ENCODE data around the gene GRM8.

Gene GRM8

GRCh38 chr7:126570845-126571244, 681.9 kb downstream of the GRM8 start:
- no peaks in the 10 kb centered on the region for H3K9me3 ChIP-seq (ENCODE audit: severe bottlenecking)
- H3K27me3 ChIP-seq (ENCODE audit: insufficient read depth, low read depth, severe bottlenecking): no peaks in the 10 kb centered on the region
- DNase-seq: no peak
- no peak overlapping the region for H3K4me3 ChIP-seq (ENCODE audit: low read depth, low read length)
- H3K27ac ChIP-seq: no peak overlapping the region
- TF ChIP-seq CTCF (IDR thresholded peaks at IDR 0.05; ENCODE audit: low read depth, low read length): no peak
- H3K36me3 ChIP-seq: no peaks in the 10 kb centered on the region

GRCh38 chr7:126569402-126569801, 683.3 kb downstream of the GRM8 start:
- DNase-seq: no peak
- Histone ChIP-seq H3K27ac (no peak overlapping the region), H3K36me3 (no peaks in the 10 kb centered on the region), H3K9me3 (ENCODE audit: severe bottlenecking) (no peaks in the 10 kb centered on the region), H3K4me3 (ENCODE audit: low read depth, low read length) (no peak overlapping the region), H3K27me3 (ENCODE audit: insufficient read depth, low read depth, severe bottlenecking) (no peaks in the 10 kb centered on the region)
- no peak for TF ChIP-seq CTCF (IDR thresholded peaks at IDR 0.05; ENCODE audit: low read depth, low read length)

GRCh38 chr7:126557271-126557670, 695.5 kb downstream of the GRM8 start:
- no peak overlapping the region for H3K4me3 ChIP-seq (ENCODE audit: low read depth, low read length)
- TF ChIP-seq CTCF (IDR thresholded peaks at IDR 0.05; ENCODE audit: low read depth, low read length): no peak
- no peaks in the 10 kb centered on the region for H3K27me3 ChIP-seq (ENCODE audit: insufficient read depth, low read depth, severe bottlenecking)
- DNase-seq: no peak
- no peaks in the 10 kb centered on the region for H3K36me3 ChIP-seq
- no peak overlapping the region for H3K27ac ChIP-seq
- H3K9me3 ChIP-seq (ENCODE audit: severe bottlenecking): no peaks in the 10 kb centered on the region

GRCh38 chr7:126541406-126541805, 711.3 kb downstream of the GRM8 start:
- H3K27ac ChIP-seq: no peak overlapping the region
- TF ChIP-seq CTCF (IDR thresholded peaks at IDR 0.05; ENCODE audit: low read depth, low read length): no peak
- no peak for DNase-seq
- H3K9me3 ChIP-seq (ENCODE audit: severe bottlenecking): no peaks in the 10 kb centered on the region
- no peaks in the 10 kb centered on the region for H3K36me3 ChIP-seq
- H3K4me3 ChIP-seq (ENCODE audit: low read depth, low read length): no peak overlapping the region
- no peaks in the 10 kb centered on the region for H3K27me3 ChIP-seq (ENCODE audit: insufficient read depth, low read depth, severe bottlenecking)

GRCh38 chr7:126535176-126535575, 717.6 kb downstream of the GRM8 start:
- no peaks in the 10 kb centered on the region for H3K9me3 ChIP-seq (ENCODE audit: severe bottlenecking)
- H3K27me3 ChIP-seq (ENCODE audit: insufficient read depth, low read depth, severe bottlenecking): no peaks in the 10 kb centered on the region
- H3K4me3 ChIP-seq (ENCODE audit: low read depth, low read length): no peak overlapping the region
- no peak for DNase-seq
- no peaks in the 10 kb centered on the region for H3K36me3 ChIP-seq
- no peak for TF ChIP-seq CTCF (IDR thresholded peaks at IDR 0.05; ENCODE audit: low read depth, low read length)
- no peak overlapping the region for H3K27ac ChIP-seq

GRCh38 chr7:126533715-126534114, 719.0 kb downstream of the GRM8 start:
- no peaks in the 10 kb centered on the region for H3K27me3 ChIP-seq (ENCODE audit: insufficient read depth, low read depth, severe bottlenecking)
- no peaks in the 10 kb centered on the region for H3K9me3 ChIP-seq (ENCODE audit: severe bottlenecking)
- H3K4me3 ChIP-seq (ENCODE audit: low read depth, low read length): no peak overlapping the region
- no peak for TF ChIP-seq CTCF (IDR thresholded peaks at IDR 0.05; ENCODE audit: low read depth, low read length)
- no peaks in the 10 kb centered on the region for H3K36me3 ChIP-seq
- H3K27ac ChIP-seq: no peak overlapping the region
- no peak for DNase-seq
